Measurements from ENCODE around the gene SERPIND1.

SERPIND1 gene

GRCh38 chr22:20724676-20725454 is 49.0 kb upstream of the SERPIND1 start (continued):
- TF ChIP-seq CTCF (tag by site-specific recombination; IDR thresholded peaks at IDR 0.05): no peak
- TF ChIP-seq ZNF132 (tag by site-specific recombination; IDR thresholded peaks at IDR 0.05; ENCODE audit: borderline replicate concordance): no peak
- no peak for TF ChIP-seq ZFP69B (tag by site-specific recombination; IDR thresholded peaks at IDR 0.05)

- H3K36me3 ChIP-seq (ENCODE audit: control insufficient read depth in 2 of 2, insufficient read depth in 1 of 2, low read length in 2 of 2): peaks cover 0 to 61% of the 10 kb centered on the region in 2 experiments; a peak in 2 of 3 replicates
- POLR2A ChIA-PET: no interaction called here
- no peaks in the 10 kb centered on the region for H3K4me1 ChIP-seq (ENCODE audit: control insufficient read depth, insufficient read depth, low read length)
- TF ChIP-seq ZNF704 (tag by site-specific recombination; IDR thresholded peaks at IDR 0.05) (no peak), ZSCAN5A (tag by site-specific recombination; IDR thresholded peaks at IDR 0.05) (no peak), ZNF404 (tag by site-specific recombination; IDR thresholded peaks at IDR 0.05) (no peak), ZNF580 (tag by site-specific recombination; IDR thresholded peaks at IDR 0.05) (no peak), ZNF707 (tag by site-specific recombination; IDR thresholded peaks at IDR 0.05) (no peak), ZEB2 (tag by site-specific recombination; IDR thresholded peaks at IDR 0.05) (no peak), ZNF23 (tag by site-specific recombination; IDR thresholded peaks at IDR 0.05; ENCODE audit: borderline replicate concordance) (no peak), ZNF37A (tag by site-specific recombination; IDR thresholded peaks at IDR 0.05) (no peak), MYNN (tag by site-specific recombination; IDR thresholded peaks at IDR 0.05; ENCODE audit: borderline replicate concordance) (no peak), ZNF658 (tag by site-specific recombination; IDR thresholded peaks at IDR 0.05) (no peak), ZNF692 (tag by site-specific recombination; IDR thresholded peaks at IDR 0.05) (no peak), ZNF157 (tag by site-specific recombination; IDR thresholded peaks at IDR 0.05) (no peak), ZNF621 (tag by site-specific recombination; IDR thresholded peaks at IDR 0.05) (no peak), ZSCAN16 (tag by site-specific recombination; IDR thresholded peaks at IDR 0.05) (no peak), KLF8 (tag by site-specific recombination; IDR thresholded peaks at IDR 0.05) (no peak), ZFP41 (tag by site-specific recombination; IDR thresholded peaks at IDR 0.05; ENCODE audit: borderline replicate concordance) (no peak), KLF7 (tag by site-specific recombination; IDR thresholded peaks at IDR 0.05; ENCODE audit: borderline replicate concordance) (no peak)
- H3K9me3 ChIP-seq (ENCODE audit: control insufficient read depth, insufficient read depth, low read depth, low read length): no peaks in the 10 kb centered on the region
- no peak overlapping the region for H3K27ac ChIP-seq (ENCODE audit: extremely low read depth, low read depth, low read length)
- CTCF ChIA-PET: interaction anchor here (0.6 kb wide), 1 partner anchor 10 kb away, joined by 3 read pairs; no protein-coding TSS in a partner anchor
- no peak overlapping the region for H3K4me3 ChIP-seq (ENCODE audit: low read depth, low read length)
These were observed 47.8 kb upstream of the SERPIND1 start for GRCh38 chr22:20725987-20726558.

All from HEK293 (cell line).